GM23248 (cell line): ENCODE results near the gene CFL1.

ENCODE experiments used
- EZH2 ChIP-seq: fragments of 200-600 bp; sonication (generic); IDR thresholded peaks from 2 replicates; pipeline ENCODE4 v1.6.1; 2018; ENCODE audit warnings: antibody characterized with exemption, mild to moderate bottlenecking; ENCODE audit not compliant: insufficient read depth, poor library complexity, severe bottlenecking
- EZH2phosphoT487 ChIP-seq: fragments of 200-600 bp; sonication (generic); IDR thresholded peaks from 2 replicates; pipeline ENCODE4 v1.6.1; 2018; ENCODE audit warnings: antibody characterized with exemption, moderate library complexity, mild to moderate bottlenecking, low read depth; ENCODE audit not compliant: insufficient read depth

DNA sequence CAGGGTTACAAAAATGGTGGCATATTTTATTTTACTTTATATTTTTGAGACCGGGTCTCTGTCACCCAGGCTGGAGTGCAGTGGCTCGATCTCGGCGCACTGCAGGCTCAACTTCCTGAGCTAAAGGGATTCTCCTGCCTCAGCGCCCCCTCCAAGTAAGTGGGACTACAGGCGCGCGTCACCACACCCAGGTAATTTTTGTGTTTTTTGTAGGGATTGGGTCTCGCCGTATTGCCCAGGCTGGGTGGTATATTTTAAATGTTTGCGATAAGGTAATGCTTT, 42.9 kb upstream of the CFL1 start:
- no peak for TF ChIP-seq EZH2
- no peak for TF ChIP-seq EZH2phosphoT487
